Activated CD4-positive, CD25-positive, alpha-beta regulatory T cell treated with anti-CD3 and anti-CD28 coated beads, Interleukin-2, amount 50 U/mL, for 24 hours (primary cell): ENCODE data around the gene SPATA3.
"Not testable (repeated sequence)": the region's sequence is repeated elsewhere in the genome, so short reads cannot be mapped to it uniquely, and the experiment has no call there.

Experiments used
- ATAC-seq, 2 donors: fragments of 150-1000 bp; cut with Tn5 transposase; one replicate each; pipeline ENCODE4 v1.10.0; 2021; ENCODE audit warnings: mild to moderate bottlenecking in 1 of 2, moderate library complexity in 1 of 2

Gene SPATA3

DNA sequence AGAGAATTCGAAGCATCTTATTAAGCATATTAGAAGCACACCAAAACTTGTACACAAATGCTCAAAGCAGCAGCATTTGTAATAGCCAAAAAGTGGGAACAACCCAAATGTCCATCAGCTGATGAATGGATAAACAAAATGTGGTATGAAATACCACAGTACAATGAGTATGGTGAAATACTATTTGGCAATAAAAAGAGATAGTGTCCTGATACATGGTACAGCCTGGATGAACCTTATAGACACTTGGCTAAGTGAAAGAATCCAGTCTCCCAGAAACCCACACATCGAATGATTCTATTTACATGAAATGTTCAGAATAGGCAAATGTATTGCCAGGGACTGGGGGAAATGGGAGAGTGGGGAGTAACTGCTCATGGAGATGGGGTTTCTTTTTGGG lies 3.0 kb downstream of the SPATA3 start:
- ATAC-seq = no peak

DNA sequence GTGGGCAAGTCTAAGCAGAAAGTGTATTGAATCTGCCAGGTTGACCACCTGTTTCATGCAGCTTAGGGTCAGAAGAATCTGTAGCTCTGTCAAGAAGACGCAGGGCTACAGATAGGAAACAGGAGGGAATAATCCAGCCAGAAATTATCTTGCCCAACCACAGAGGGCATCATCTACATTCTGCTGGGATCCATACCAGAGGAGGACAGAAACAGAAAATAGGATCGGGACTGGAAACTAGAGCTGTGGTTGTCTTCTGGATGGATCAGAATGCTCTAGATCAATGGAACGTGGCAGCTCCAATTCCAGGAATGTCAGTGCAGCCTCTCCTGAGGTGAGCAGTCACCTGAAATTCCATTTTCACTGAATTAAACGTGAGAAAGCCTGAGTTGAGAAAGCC lies 3.6 kb downstream of the SPATA3 start:
- no peak for ATAC-seq

GRCh38 chr2:231000211-231000904 lies 4.4 kb downstream of the SPATA3 start:
- no peak for ATAC-seq

DNA sequence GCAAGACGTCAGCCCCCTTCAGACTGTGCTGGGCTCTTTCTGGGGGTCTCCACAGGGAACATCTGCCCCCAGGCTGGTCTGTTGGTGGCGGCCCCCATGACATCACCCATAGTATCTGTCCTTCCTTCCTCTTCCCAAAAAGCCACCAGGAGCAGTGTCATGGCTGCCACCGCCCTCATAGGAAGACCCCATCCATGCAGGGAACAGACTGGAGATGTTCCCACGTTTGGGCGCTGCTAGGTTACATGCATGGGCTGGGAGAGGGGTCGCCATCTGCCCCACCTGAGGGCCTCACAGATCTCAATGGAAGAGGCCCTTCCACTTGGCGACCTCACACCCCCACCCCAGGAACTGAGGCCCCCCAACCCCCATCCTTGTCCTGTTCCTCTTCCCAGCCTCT lies 5.1 kb downstream of the SPATA3 start:
- no peak for ATAC-seq

GRCh38 chr2:231001921-231002320 lies 6.0 kb downstream of the SPATA3 start:
- ATAC-seq = no peak

DNA sequence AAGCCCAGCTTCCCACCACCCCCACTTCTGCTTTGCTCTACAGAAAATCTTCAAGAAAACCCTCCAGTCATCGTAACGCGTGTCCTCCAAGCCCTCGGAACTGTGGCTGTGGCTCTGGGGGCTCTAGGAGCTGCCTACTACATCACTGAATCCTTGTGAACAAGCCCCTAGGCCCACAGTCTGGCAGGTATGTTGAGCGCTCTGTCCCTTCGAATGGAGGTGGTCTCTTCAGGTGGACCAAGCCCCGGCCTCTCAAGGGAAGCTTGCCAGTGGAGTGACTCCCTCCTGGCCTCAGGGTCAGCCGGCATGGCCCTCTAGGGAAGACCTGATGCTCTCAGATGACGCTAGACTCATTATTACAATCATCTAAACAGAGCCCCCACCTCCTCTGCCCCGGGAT lies 6.7 kb downstream of the SPATA3 start:
- no peak for ATAC-seq

DNA sequence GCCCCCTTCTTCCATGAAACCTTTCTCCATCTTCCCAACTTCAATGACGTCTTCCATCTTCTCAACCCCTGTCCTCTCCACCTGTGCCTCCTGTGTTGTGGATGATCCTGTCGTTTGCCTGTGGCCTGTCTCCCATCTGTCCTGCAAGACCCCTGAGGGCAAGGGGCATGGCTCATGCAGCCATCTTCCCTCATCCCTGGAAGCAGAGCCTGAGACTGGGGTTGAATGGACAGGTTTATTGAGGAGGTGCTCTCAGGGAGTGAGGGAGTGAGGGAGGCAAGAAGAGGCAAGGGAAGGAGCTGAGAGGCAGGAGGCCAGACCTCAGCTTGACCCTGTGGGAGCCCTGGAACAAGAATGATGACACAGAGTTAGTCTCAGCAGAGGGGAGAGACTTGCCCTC lies 7.3 kb downstream of the SPATA3 start:
- no peak for ATAC-seq

GRCh38 chr2:231004930-231005329 lies 9.0 kb downstream of the SPATA3 start:
- ATAC-seq = not testable (repeated sequence)

DNA sequence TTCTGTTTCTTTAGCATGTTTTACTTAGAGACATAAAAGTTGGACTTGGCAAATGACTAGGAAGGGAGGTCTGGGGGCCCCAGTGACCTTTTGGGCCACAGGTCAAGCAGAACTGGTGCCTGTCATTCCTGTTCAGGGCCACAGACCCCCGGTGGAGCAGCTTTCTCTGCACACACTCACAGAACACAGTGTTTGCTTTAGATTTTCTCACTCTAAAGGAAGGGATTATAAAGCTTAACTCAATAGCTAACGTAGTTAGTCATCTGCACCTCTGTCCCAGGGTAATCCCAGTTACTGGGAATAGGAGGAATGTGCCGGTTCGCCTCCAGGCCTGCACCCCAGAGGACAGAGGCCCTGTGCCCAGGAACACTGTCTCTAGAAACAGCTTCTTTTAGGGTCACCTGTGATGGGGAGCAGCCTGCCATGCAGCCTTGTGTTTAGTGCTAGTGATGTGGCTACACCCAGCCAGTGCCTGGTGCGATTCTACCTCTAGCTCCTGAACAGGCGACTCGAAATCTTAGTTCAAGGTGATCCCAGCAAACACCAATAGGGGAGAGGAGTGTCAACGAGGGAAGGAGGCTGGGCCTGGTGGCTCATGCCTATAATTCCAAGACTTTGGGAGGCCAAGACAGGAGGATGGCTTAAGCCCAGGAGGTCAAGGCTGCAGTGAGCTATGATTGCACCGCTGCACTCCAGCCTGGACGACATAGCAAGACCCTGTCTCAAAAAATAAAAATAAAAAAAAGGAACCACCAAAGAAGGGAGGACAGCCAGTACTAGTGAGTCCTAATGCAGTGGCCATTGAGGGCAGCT lies 11.6 kb downstream of the SPATA3 start:
- no peak for ATAC-seq

DNA sequence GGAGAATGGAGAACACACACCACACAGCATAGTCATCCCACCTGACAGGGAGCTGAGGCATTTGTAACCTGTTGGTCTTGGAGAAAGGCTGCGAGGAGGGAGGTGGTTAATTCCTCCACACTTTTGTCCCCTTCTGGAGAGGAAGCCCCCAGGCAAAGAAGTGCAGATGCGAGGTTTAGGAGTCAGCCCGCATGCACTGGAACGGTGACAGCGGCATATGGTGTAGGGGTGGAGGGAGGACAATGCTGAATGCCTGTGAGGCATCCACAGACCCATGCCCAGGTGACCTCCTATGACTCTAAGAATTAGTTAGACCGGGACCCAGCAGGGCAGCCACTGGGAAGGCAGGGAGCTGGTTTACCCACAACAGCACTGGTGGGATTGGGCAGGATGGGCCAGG lies 12.2 kb downstream of the SPATA3 start:
- ATAC-seq = no peak

GRCh38 chr2:231009236-231009919 lies 13.5 kb downstream of the SPATA3 start:
- ATAC-seq = no peak

DNA sequence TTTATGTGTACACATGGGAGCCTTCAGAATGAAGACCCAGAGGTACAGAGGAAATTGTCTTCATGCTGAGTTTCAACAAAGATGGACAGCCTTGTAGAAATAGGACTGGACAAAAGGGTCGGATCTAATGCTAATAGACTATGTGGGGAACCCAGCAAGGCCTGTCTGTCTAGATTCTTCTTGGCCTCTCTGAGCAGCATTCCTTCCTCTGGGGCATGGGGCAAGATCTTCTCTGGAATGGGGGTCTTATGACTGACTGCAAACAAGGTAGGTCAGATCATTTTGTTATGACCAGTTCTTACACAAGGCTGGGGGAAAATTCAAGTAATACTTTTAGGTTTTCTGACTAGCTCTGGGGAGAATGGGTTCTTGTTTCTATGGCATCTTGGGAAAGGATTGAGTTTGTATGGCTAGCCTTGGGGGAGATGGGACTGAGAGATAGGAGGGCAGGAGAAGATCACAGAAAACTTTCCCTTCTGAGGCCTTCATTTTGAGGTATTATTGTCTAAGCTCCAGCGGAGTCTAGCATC lies 14.3 kb downstream of the SPATA3 start:
- no peak for ATAC-seq

DNA sequence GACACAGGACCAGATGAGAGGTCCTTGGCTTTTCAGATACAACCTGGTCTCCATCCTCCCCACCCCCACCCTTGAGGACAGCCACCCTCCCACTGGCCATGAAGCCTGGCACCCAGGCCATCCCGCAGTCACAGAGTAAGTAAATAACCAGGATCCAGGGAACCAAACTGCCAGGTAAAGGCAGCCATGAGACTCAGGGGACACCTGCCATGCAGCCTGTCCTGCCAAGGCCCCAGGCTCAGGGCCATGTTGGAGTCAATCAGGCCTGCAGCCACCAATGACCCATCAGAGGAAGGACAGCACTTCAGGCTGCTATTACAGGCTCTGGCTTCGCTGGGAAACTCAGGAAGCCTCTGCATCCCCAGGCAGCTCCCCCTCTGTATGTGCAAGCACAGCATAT lies 15.6 kb downstream of the SPATA3 start:
- ATAC-seq = no peak

DNA sequence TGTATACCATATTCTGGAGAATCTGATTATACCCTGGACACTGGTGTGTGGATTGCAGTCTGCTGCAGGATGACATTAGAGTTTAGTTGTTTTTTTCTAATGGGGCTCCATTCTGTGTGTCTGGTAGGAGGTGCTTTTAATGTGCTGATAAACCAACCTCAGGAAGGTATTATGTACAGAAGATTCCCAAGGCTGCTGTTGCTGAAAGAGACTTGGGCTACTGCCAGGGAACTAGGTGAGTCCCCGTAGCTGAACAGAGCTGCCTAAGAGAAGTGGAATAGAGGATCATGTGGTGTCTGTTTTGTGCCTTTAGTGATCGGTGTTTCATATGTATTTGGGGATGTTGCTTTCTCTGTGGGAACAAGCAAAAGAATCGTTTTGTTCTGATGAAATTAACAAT lies 16.5 kb downstream of the SPATA3 start:
- ATAC-seq = no peak

DNA sequence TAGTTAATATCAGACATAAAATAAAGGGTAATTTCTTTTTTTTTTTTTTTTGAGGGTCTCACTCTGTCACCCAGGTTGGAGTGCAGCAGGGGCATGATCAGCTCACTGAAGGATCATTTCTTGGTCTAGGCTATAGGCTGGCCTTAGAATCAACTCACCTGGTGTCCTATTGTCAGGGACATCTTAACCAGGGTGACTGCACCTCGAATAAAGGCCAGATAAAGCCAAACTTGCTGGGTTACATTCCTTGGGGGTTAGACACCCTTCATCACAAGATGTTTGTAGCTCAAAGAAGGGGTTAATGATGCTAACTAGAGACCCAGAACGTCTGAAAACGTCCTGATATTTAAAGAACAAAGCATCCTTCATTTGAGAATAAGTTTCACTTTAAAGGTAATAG lies 17.9 kb downstream of the SPATA3 start:
- no peak for ATAC-seq

- ATAC-seq = no peak
These were observed 19.6 kb downstream of the SPATA3 start for GRCh38 chr2:231015478-231015877.

GRCh38 chr2:231015926-231016325 lies 20.0 kb downstream of the SPATA3 start:
- no peak for ATAC-seq

DNA sequence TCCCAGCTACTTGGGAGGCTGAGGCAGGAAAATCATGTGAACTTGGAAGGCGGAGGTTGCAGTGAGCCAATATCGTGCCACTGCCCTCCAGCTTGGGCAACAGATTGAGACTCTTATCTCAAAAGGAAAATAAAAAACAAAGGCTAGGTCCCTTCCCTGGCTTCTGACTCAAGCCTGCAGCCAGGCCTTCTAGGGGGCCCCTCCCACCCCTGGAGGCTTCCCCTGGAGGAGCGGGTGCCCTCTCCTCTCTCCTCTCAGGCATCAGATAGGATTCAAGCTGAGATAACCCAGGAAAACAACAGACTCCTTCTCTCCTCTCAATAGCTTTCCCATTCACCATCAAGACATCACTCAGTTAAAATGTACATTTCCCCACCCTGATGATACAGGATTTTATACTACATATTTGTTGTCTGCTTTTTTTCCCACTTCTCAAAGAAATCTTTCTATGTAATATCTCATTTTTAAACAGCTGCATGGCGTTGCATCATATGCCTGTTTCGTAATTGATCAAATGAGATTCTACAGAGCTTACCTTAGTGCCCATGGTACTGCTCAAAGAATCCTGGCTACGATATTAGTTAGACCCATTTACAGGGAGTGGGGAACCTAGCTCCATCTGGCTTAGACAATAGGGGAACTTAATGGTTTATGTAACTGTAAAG lies 20.8 kb downstream of the SPATA3 start:
- ATAC-seq = no peak

DNA sequence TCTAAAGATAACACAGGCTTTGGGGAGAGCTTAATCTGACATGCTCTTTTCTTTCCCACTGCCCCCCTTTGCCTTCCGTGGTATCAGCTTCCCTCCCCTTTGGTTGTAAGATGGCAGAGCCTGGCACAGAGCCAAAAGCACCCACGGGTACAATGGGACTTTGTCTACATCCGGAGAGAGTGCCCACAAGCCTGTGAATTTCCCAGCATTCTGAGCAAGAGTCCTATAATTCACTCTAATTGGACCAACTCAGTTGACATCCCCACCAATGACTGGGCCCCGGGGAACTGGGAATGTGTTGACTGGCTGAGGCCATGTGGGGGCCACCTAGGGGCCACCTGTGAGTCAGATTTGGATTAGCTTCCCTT lies 21.3 kb downstream of the SPATA3 start:
- no peak for ATAC-seq

- ATAC-seq = no peak
These were observed 22.3 kb downstream of the SPATA3 start for GRCh38 chr2:231018184-231018583.

GRCh38 chr2:231025059-231025458 lies 29.1 kb downstream of the SPATA3 start:
- not testable (repeated sequence) for ATAC-seq

- ATAC-seq = no peak
These were observed 33.0 kb downstream of the SPATA3 start for GRCh38 chr2:231028889-231029288.

DNA sequence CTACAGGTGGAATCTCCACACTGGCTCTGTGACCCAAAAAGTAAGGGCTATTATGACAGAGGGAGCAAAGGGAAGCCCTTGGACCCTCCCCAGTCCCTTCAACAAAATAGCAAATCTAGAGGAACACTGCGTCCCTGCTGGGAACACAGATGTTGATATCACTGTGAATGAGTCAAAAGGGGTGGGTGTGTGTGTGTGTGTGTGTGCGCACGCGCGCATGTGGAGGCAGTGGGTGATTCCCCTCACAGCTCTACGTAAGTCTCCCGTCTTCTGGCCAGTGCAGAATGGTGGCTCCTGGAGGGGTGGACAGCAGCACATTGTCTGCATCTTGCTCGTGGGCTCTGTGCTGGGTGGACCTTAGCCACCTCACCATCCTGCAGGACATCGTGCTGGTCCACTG lies 33.6 kb downstream of the SPATA3 start:
- no peak for ATAC-seq
